Measurements from ENCODE around the gene GALR1.

GALR1 gene

GRCh38 chr18:77314511-77314910, 64.9 kb downstream of the GALR1 start:
- TF ChIP-seq ZNF384 (IDR thresholded peaks at IDR 0.05), result no peak
- TF ChIP-seq FOXK2 (IDR thresholded peaks at IDR 0.05), result no peak
- no peak for TF ChIP-seq PKNOX1 (IDR thresholded peaks at IDR 0.05)
- TF ChIP-seq FOXA1 (IDR thresholded peaks at IDR 0.05), result no peak
- TF ChIP-seq FOXM1 (IDR thresholded peaks at IDR 0.05; ENCODE audit: borderline replicate concordance), result no peak
- no peak for TF ChIP-seq NFRKB (IDR thresholded peaks at IDR 0.05)
- no peak for TF ChIP-seq CTBP1 (IDR thresholded peaks at IDR 0.05; ENCODE audit: borderline replicate concordance)
- no peak for TF ChIP-seq ELF4 (IDR thresholded peaks at IDR 0.05)
- no peak for DNase-seq (ENCODE audit: extremely low spot score)
- CTCF ChIA-PET, result no interaction called here
- POLR2A ChIA-PET, result no interaction called here

- DNase-seq (ENCODE audit: extremely low spot score), result no peak
- CTCF ChIA-PET, result no interaction called here
- TF ChIP-seq SP1 (IDR thresholded peaks at IDR 0.05) (no peak), LEF1 (IDR thresholded peaks at IDR 0.05; ENCODE audit: borderline replicate concordance) (no peak), HDGF (IDR thresholded peaks at IDR 0.05; ENCODE audit: borderline replicate concordance) (no peak), FOXK2 (IDR thresholded peaks at IDR 0.05) (no peak), PKNOX1 (IDR thresholded peaks at IDR 0.05) (no peak), FOXM1 (IDR thresholded peaks at IDR 0.05; ENCODE audit: borderline replicate concordance) (no peak), SUZ12 (IDR thresholded peaks at IDR 0.05) (no peak), FOXA1 (IDR thresholded peaks at IDR 0.05) (no peak), BHLHE40 (IDR thresholded peaks at IDR 0.05; ENCODE audit: borderline replicate concordance) (no peak), TARDBP (IDR thresholded peaks at IDR 0.05) (no peak), ARNT (IDR thresholded peaks at IDR 0.05) (no peak), NFRKB (IDR thresholded peaks at IDR 0.05) (no peak), ZNF384 (IDR thresholded peaks at IDR 0.05) (no peak)
- POLR2A ChIA-PET, result no interaction called here
These were observed 65.3 kb downstream of the GALR1 start for GRCh38 chr18:77314952-77315351.

GRCh38 chr18:77316008-77316407, 66.4 kb downstream of the GALR1 start:
- ChIA-PET CTCF (no interaction called here), POLR2A (no interaction called here)
- DNase-seq (ENCODE audit: extremely low spot score), result no peak
- no peak for TF ChIP-seq FOXM1 (IDR thresholded peaks at IDR 0.05; ENCODE audit: borderline replicate concordance)
- TF ChIP-seq HDGF (IDR thresholded peaks at IDR 0.05; ENCODE audit: borderline replicate concordance), result no peak

- no peak for DNase-seq (ENCODE audit: extremely low spot score)
- TF ChIP-seq ZNF384 (IDR thresholded peaks at IDR 0.05), result no peak
- no peak for TF ChIP-seq PKNOX1 (IDR thresholded peaks at IDR 0.05)
- no peak for TF ChIP-seq CTBP1 (IDR thresholded peaks at IDR 0.05; ENCODE audit: borderline replicate concordance)
- TF ChIP-seq TARDBP (IDR thresholded peaks at IDR 0.05), result no peak
- no peak for TF ChIP-seq SP1 (IDR thresholded peaks at IDR 0.05)
- TF ChIP-seq LEF1 (IDR thresholded peaks at IDR 0.05; ENCODE audit: borderline replicate concordance), result no peak
- TF ChIP-seq L3MBTL2 (conservative IDR thresholded peaks at IDR 0.05), result no peak
- no peak for TF ChIP-seq ELF4 (IDR thresholded peaks at IDR 0.05)
- no peak for TF ChIP-seq SUZ12 (IDR thresholded peaks at IDR 0.05)
- TF ChIP-seq HDGF (IDR thresholded peaks at IDR 0.05; ENCODE audit: borderline replicate concordance), result no peak
- no peak for TF ChIP-seq FOXA1 (IDR thresholded peaks at IDR 0.05)
- TF ChIP-seq FOXK2 (IDR thresholded peaks at IDR 0.05), result no peak
- TF ChIP-seq FOXM1 (IDR thresholded peaks at IDR 0.05; ENCODE audit: borderline replicate concordance), result no peak
- no peak for TF ChIP-seq BHLHE40 (IDR thresholded peaks at IDR 0.05; ENCODE audit: borderline replicate concordance)
- no peak for TF ChIP-seq NFRKB (IDR thresholded peaks at IDR 0.05)
- TF ChIP-seq ARNT (IDR thresholded peaks at IDR 0.05), result no peak
- POLR2A ChIA-PET, result no interaction called here
- CTCF ChIA-PET, result no interaction called here
These were observed 67.0 kb downstream of the GALR1 start for GRCh38 chr18:77316641-77317040.

GRCh38 chr18:77320971-77321559, 71.4 kb downstream of the GALR1 start:
- CTCF ChIA-PET, result interaction anchor here (1.1 kb wide), 1 partner anchor 10 kb away, joined by 3 read pairs; no protein-coding TSS in a partner anchor
- POLR2A ChIA-PET, result no interaction called here
- TF ChIP-seq HDGF (IDR thresholded peaks at IDR 0.05; ENCODE audit: borderline replicate concordance), result no peak
- no peak for TF ChIP-seq ELF4 (IDR thresholded peaks at IDR 0.05)
- no peak for TF ChIP-seq L3MBTL2 (conservative IDR thresholded peaks at IDR 0.05)
- TF ChIP-seq SP1 (IDR thresholded peaks at IDR 0.05), result no peak
- TF ChIP-seq NFRKB (IDR thresholded peaks at IDR 0.05), result no peak
- no peak for TF ChIP-seq TARDBP (IDR thresholded peaks at IDR 0.05)
- TF ChIP-seq CTBP1 (IDR thresholded peaks at IDR 0.05; ENCODE audit: borderline replicate concordance), result no peak
- TF ChIP-seq FOXA1 (IDR thresholded peaks at IDR 0.05), result no peak
- no peak for TF ChIP-seq SUZ12 (IDR thresholded peaks at IDR 0.05)
- TF ChIP-seq PKNOX1 (IDR thresholded peaks at IDR 0.05), result no peak
- TF ChIP-seq ZNF384 (IDR thresholded peaks at IDR 0.05), result no peak
- no peak for TF ChIP-seq FOXK2 (IDR thresholded peaks at IDR 0.05)

More at GRCh38 chr18:77320971-77321559, 71.4 kb downstream of the GALR1 start:
- DNase-seq (ENCODE audit: extremely low spot score), result no peak

Data from HEK293T (cell line).